MM.1S (cell line): ENCODE measurements around the gene ISY1.
A peak's percentile ranks its signal among the peaks of the same experiment; 100 is the strongest.

Source experiments
- DNase-seq: peaks from one replicate; pipeline ENCODE4 v3.0.0-alpha.2; 2015
- H2AFZ ChIP-seq: fragments of 300-600 bp; sonication (generic); 2 replicates; pipeline ENCODE4 v1.6.0; 2016; ENCODE audit warnings: antibody characterized with exemption, low read length
- H3F3A ChIP-seq: fragments of 300-600 bp; sonication (generic); 2 replicates; pipeline ENCODE4 v1.6.1; 2016; ENCODE audit warnings: mild to moderate bottlenecking, antibody characterized with exemption, low read length, moderate library complexity, mixed read lengths; ENCODE audit not compliant: insufficient read depth
- H3K27ac ChIP-seq: fragments of 300-600 bp; sonication (generic); 2 replicates; pipeline ENCODE4 v1.5.1; 2016; ENCODE audit warnings: mild to moderate bottlenecking, low read length
- H3K27me3 ChIP-seq: fragments of 300-600 bp; sonication (generic); replicated peaks from 2 replicates; pipeline ENCODE4 v1.6.0; 2016; ENCODE audit warnings: low read length; ENCODE audit not compliant: insufficient read depth
- H3K36me3 ChIP-seq: fragments of 300-600 bp; sonication (generic); replicated peaks from 2 replicates; pipeline ENCODE4 v1.6.1; 2016; ENCODE audit warnings: mild to moderate bottlenecking, low read length, mixed read lengths; ENCODE audit not compliant: insufficient read depth
- H3K4me1 ChIP-seq: fragments of 300-600 bp; sonication (generic); 2 replicates; pipeline ENCODE4 v1.6.1; 2016; ENCODE audit warnings: low read length, mixed read lengths
- H3K4me2 ChIP-seq: fragments of 300-600 bp; sonication (generic); 2 replicates; pipeline ENCODE4 v1.6.0; 2016; ENCODE audit warnings: low read depth, low read length
- H3K4me3 ChIP-seq: fragments of 300-600 bp; sonication (generic); 2 replicates; pipeline ENCODE4 v1.5.1; 2016; ENCODE audit warnings: low read length, mixed read lengths
- H3K79me2 ChIP-seq: fragments of 300-600 bp; sonication (generic); 2 replicates; pipeline ENCODE4 v1.6.1; 2016; ENCODE audit warnings: mixed run types, low read length, mixed read lengths
- H3K9ac ChIP-seq: fragments of 300-600 bp; sonication (generic); 2 replicates; pipeline ENCODE4 v1.6.1; 2016; ENCODE audit warnings: low read length, mixed read lengths
- H3K9me2 ChIP-seq: fragments of 300-600 bp; sonication (generic); replicated peaks from 2 replicates; pipeline ENCODE4 v1.6.1; 2016; ENCODE audit warnings: mild to moderate bottlenecking, low read length, mixed read lengths; ENCODE audit not compliant: insufficient read depth
- H3K9me3 ChIP-seq: fragments of 300-600 bp; sonication (generic); replicated peaks from 2 replicates; pipeline ENCODE4 v1.6.1; 2016; ENCODE audit warnings: mild to moderate bottlenecking, low read length, mixed read lengths; ENCODE audit not compliant: insufficient read depth
- H4K20me1 ChIP-seq: fragments of 300-600 bp; sonication (generic); 2 replicates; pipeline ENCODE4 v1.6.1; 2016; ENCODE audit warnings: mild to moderate bottlenecking, low read length, moderate library complexity, mixed read lengths; ENCODE audit not compliant: insufficient read depth
- CTCF ChIP-seq: fragments of 300-600 bp; sonication (generic); IDR thresholded peaks from 2 replicates; pipeline ENCODE4 v1.5.1; 2016; ENCODE audit warnings: antibody characterized with exemption, low read length, mixed read lengths
- EZH2 ChIP-seq: fragments of 300-600 bp; sonication (generic); optimal IDR thresholded peaks from 2 replicates; pipeline ENCODE3; 2017; ENCODE audit warnings: low read depth, mild to moderate bottlenecking, antibody characterized with exemption, low read length, mixed read lengths
- EZH2phosphoT487 ChIP-seq: fragments of 300-600 bp; sonication (generic); IDR thresholded peaks from 2 replicates; pipeline ENCODE4 v1.6.1; 2018; ENCODE audit warnings: antibody characterized with exemption, low read length

The ISY1 gene

GRCh38 chr3:129105862-129106261 lies 55.0 kb downstream of the ISY1 start:
- Histone ChIP-seq H4K20me1 (no peaks in the 10 kb centered on the region), H3K4me3 (no peak overlapping the region)

GRCh38 chr3:129104498-129105079 lies 56.3 kb downstream of the ISY1 start:
- Histone ChIP-seq H3K36me3 (no peaks in the 10 kb centered on the region; the same call in 1 of the 2 replicates), H3K27me3 (no peaks in the 10 kb centered on the region), H3K4me2 (peak overlapping the region; percentile 77), H3K79me2 (peaks cover 82% of the 10 kb centered on the region), H3K27ac (peak overlapping the region; percentile 93), H2AFZ (no peak overlapping the region), H3K9ac (peak overlapping the region; percentile 69), H4K20me1 (no peaks in the 10 kb centered on the region), H3F3A (peaks cover 39% of the 10 kb centered on the region), H3K4me3 (peak overlapping the region; percentile 31), H3K4me1 (peaks cover 61% of the 10 kb centered on the region), H3K9me3 (no peaks in the 10 kb centered on the region), H3K9me2 (no peaks in the 10 kb centered on the region)
- TF ChIP-seq CTCF = no peak
- TF ChIP-seq EZH2 = no peak
- TF ChIP-seq EZH2phosphoT487 = no peak
- peak; percentile 78 for DNase-seq

More at GRCh38 chr3:129105862-129106261, 55.0 kb downstream of the ISY1 start:
- Histone ChIP-seq H3F3A (peaks cover 39% of the 10 kb centered on the region), H3K9ac (peak overlapping the region; percentile 35), H3K27ac (peak overlapping the region; percentile 93), H3K9me3 (no peaks in the 10 kb centered on the region), H2AFZ (no peak overlapping the region), H3K9me2 (no peaks in the 10 kb centered on the region), H3K27me3 (no peaks in the 10 kb centered on the region), H3K79me2 (peaks cover 82% of the 10 kb centered on the region), H3K36me3 (no peaks in the 10 kb centered on the region; the same call in 1 of the 2 replicates), H3K4me2 (peak overlapping the region; percentile 77; the same call in 1 of the 2 replicates), H3K4me1 (peaks cover 61% of the 10 kb centered on the region)
- no peak for DNase-seq
- no peak for TF ChIP-seq CTCF
- no peak for TF ChIP-seq EZH2
- TF ChIP-seq EZH2phosphoT487 = no peak

GRCh38 chr3:129104051-129104450 lies 56.8 kb downstream of the ISY1 start:
- Histone ChIP-seq H3K27ac (peak overlapping the region; percentile 93), H3K9ac (peak overlapping the region; percentile 69), H3F3A (peaks cover 39% of the 10 kb centered on the region), H3K9me3 (no peaks in the 10 kb centered on the region), H3K36me3 (no peaks in the 10 kb centered on the region; the same call in 1 of the 2 replicates), H3K9me2 (no peaks in the 10 kb centered on the region), H3K79me2 (peaks cover 84% of the 10 kb centered on the region), H3K4me3 (peak overlapping the region; percentile 31; the same call in 1 of the 2 replicates), H4K20me1 (no peaks in the 10 kb centered on the region), H3K27me3 (no peaks in the 10 kb centered on the region), H3K4me1 (peaks cover 61% of the 10 kb centered on the region), H2AFZ (no peak overlapping the region), H3K4me2 (peak overlapping the region; percentile 77)
- no peak for TF ChIP-seq EZH2
- no peak for TF ChIP-seq CTCF
- no peak for TF ChIP-seq EZH2phosphoT487
- DNase-seq = peak; percentile 96
